ENCODE data around the gene TRAPPC8.
"Not testable (repeated sequence)": the region's sequence is repeated elsewhere in the genome, so short reads cannot be mapped to it uniquely, and the experiment has no call there.

The TRAPPC8 gene

GRCh38 chr18:31919366-31919765, 23.6 kb downstream of the TRAPPC8 start:
- peaks cover 0 to 63% of the 10 kb centered on the region in 2 donors for H3K36me3 ChIP-seq (replicated peaks in 1 of 2; ENCODE audit: control insufficient read depth in 2 of 2, insufficient read depth in 2 of 2, low read length in 2 of 2)
- not testable (repeated sequence) for H2AK5ac ChIP-seq (ENCODE audit: low read depth, low read length); H3K4me1 ChIP-seq (ENCODE audit: control insufficient read depth in 2 of 2, insufficient read depth in 1 of 2, low read depth in 1 of 2, low read length in 2 of 2); H3K14ac ChIP-seq (ENCODE audit: low read length); H3K4ac ChIP-seq (ENCODE audit: low read length); H2AFZ ChIP-seq (ENCODE audit: low read length); H2BK5ac ChIP-seq (ENCODE audit: low read length); H4K8ac ChIP-seq (ENCODE audit: low read depth, low read length); H3K23ac ChIP-seq (ENCODE audit: low read depth, low read length, poor library complexity); H3K9ac ChIP-seq (ENCODE audit: low read depth, low read length, poor library complexity); H3K4me3 ChIP-seq (ENCODE audit: low read length in 2 of 2); H4K91ac ChIP-seq (ENCODE audit: low read depth, low read length, poor library complexity); H3K79me1 ChIP-seq (ENCODE audit: low read depth, low read length); H2BK120ac ChIP-seq (ENCODE audit: low read depth, low read length); H3K27ac ChIP-seq (replicated peaks; ENCODE audit: low read length); H3K18ac ChIP-seq (ENCODE audit: low read length); H2BK12ac ChIP-seq (ENCODE audit: low read length); H2BK15ac ChIP-seq (ENCODE audit: low read length); H3K9me3 ChIP-seq (replicated peaks in 1 of 2; ENCODE audit: control insufficient read depth in 2 of 2, insufficient read depth in 1 of 2, low read depth in 1 of 2, low read length in 2 of 2); DNase-seq (ENCODE audit: low spot score); H3K4me2 ChIP-seq (ENCODE audit: insufficient read depth, low read length, poor library complexity, severe bottlenecking); H3K27me3 ChIP-seq (ENCODE audit: control insufficient read depth in 3 of 3, insufficient read depth in 3 of 3, low read depth in 1 of 3, low read length in 3 of 3)
- no CpG with 5 or more reads among the region's 5 CpGs for WGBS, 2 donors (ENCODE audit: extremely low coverage in 2 of 2, insufficient read length in 2 of 2, insufficient replicate concordance in 1 of 2)

- Histone ChIP-seq H3K18ac (ENCODE audit: low read length) (no peak overlapping the region), H3K23ac (ENCODE audit: low read depth, low read length, poor library complexity) (no peak overlapping the region), H3K14ac (ENCODE audit: low read length) (no peak overlapping the region), H3K4ac (ENCODE audit: low read length) (no peak overlapping the region), H2AK5ac (ENCODE audit: low read depth, low read length) (no peak overlapping the region), H3K27ac (replicated peaks; ENCODE audit: low read length) (no peak overlapping the region), H2AFZ (ENCODE audit: low read length) (no peak overlapping the region), H2BK12ac (ENCODE audit: low read length) (no peak overlapping the region), H3K4me2 (ENCODE audit: insufficient read depth, low read length, poor library complexity, severe bottlenecking) (no peak overlapping the region), H4K8ac (ENCODE audit: low read depth, low read length) (no peak overlapping the region), H3K9me3 (replicated peaks in 1 of 2; ENCODE audit: control insufficient read depth in 2 of 2, insufficient read depth in 1 of 2, low read depth in 1 of 2, low read length in 2 of 2) (no peaks in the 10 kb centered on the region), H3K79me1 (ENCODE audit: low read depth, low read length) (peaks cover 1% of the 10 kb centered on the region), H3K27me3 (ENCODE audit: control insufficient read depth in 3 of 3, insufficient read depth in 3 of 3, low read depth in 1 of 3, low read length in 3 of 3) (no peaks in the 10 kb centered on the region), H3K4me1 (ENCODE audit: control insufficient read depth in 2 of 2, insufficient read depth in 1 of 2, low read depth in 1 of 2, low read length in 2 of 2) (no peaks in the 10 kb centered on the region), H2BK120ac (ENCODE audit: low read depth, low read length) (no peak overlapping the region), H4K91ac (ENCODE audit: low read depth, low read length, poor library complexity) (no peak overlapping the region), H2BK15ac (ENCODE audit: low read length) (no peak overlapping the region), H3K36me3 (replicated peaks in 1 of 2; ENCODE audit: control insufficient read depth in 2 of 2, insufficient read depth in 2 of 2, low read length in 2 of 2) (peaks cover 0 to 62% of the 10 kb centered on the region in 2 donors), H3K9ac (ENCODE audit: low read depth, low read length, poor library complexity) (no peak overlapping the region), H2BK5ac (ENCODE audit: low read length) (no peak overlapping the region), H3K4me3 (ENCODE audit: low read length in 2 of 2) (no peak overlapping the region)
- DNase-seq (ENCODE audit: low spot score): no peak
- WGBS, 2 donors (ENCODE audit: extremely low coverage in 2 of 2, insufficient read length in 2 of 2, insufficient replicate concordance in 1 of 2): no CpG with 5 or more reads among the region's 1 CpG
Observed at GRCh38 chr18:31918733-31919132, 24.2 kb downstream of the TRAPPC8 start.

- Histone ChIP-seq H2AFZ (ENCODE audit: low read length) (no peak overlapping the region), H3K14ac (ENCODE audit: low read length) (no peak overlapping the region), H3K9me3 (replicated peaks in 1 of 2; ENCODE audit: control insufficient read depth in 2 of 2, insufficient read depth in 1 of 2, low read depth in 1 of 2, low read length in 2 of 2) (no peaks in the 10 kb centered on the region), H3K9ac (ENCODE audit: low read depth, low read length, poor library complexity) (no peak overlapping the region), H3K79me1 (ENCODE audit: low read depth, low read length) (no peaks in the 10 kb centered on the region), H2AK5ac (ENCODE audit: low read depth, low read length) (no peak overlapping the region), H4K8ac (ENCODE audit: low read depth, low read length) (no peak overlapping the region), H2BK15ac (ENCODE audit: low read length) (no peak overlapping the region), H3K27me3 (ENCODE audit: control insufficient read depth in 3 of 3, insufficient read depth in 3 of 3, low read depth in 1 of 3, low read length in 3 of 3) (no peaks in the 10 kb centered on the region), H3K4ac (ENCODE audit: low read length) (no peak overlapping the region), H3K18ac (ENCODE audit: low read length) (no peak overlapping the region), H4K91ac (ENCODE audit: low read depth, low read length, poor library complexity) (no peak overlapping the region), H3K4me3 (ENCODE audit: low read length in 2 of 2) (no peak overlapping the region), H3K23ac (ENCODE audit: low read depth, low read length, poor library complexity) (no peak overlapping the region), H3K4me1 (ENCODE audit: control insufficient read depth in 2 of 2, insufficient read depth in 1 of 2, low read depth in 1 of 2, low read length in 2 of 2) (no peaks in the 10 kb centered on the region), H3K4me2 (ENCODE audit: insufficient read depth, low read length, poor library complexity, severe bottlenecking) (no peak overlapping the region), H2BK120ac (ENCODE audit: low read depth, low read length) (no peak overlapping the region), H2BK12ac (ENCODE audit: low read length) (no peak overlapping the region), H2BK5ac (ENCODE audit: low read length) (no peak overlapping the region), H3K27ac (replicated peaks; ENCODE audit: low read length) (no peak overlapping the region), H3K36me3 (replicated peaks in 1 of 2; ENCODE audit: control insufficient read depth in 2 of 2, insufficient read depth in 2 of 2, low read length in 2 of 2) (peaks cover 4 to 95% of the 10 kb centered on the region in 2 donors)
- no peak for DNase-seq (ENCODE audit: low spot score)
Observed at GRCh38 chr18:31901063-31901462, 41.9 kb downstream of the TRAPPC8 start.

GRCh38 chr18:31899771-31900170, 43.2 kb downstream of the TRAPPC8 start:
- not testable (repeated sequence) for H3K4me1 ChIP-seq (ENCODE audit: control insufficient read depth in 2 of 2, insufficient read depth in 1 of 2, low read depth in 1 of 2, low read length in 2 of 2); H3K4me3 ChIP-seq (ENCODE audit: low read length in 2 of 2); H3K4me2 ChIP-seq (ENCODE audit: insufficient read depth, low read length, poor library complexity, severe bottlenecking); H2BK15ac ChIP-seq (ENCODE audit: low read length); H3K79me1 ChIP-seq (ENCODE audit: low read depth, low read length); H2BK5ac ChIP-seq (ENCODE audit: low read length); H3K4ac ChIP-seq (ENCODE audit: low read length); H3K9me3 ChIP-seq (replicated peaks in 1 of 2; ENCODE audit: control insufficient read depth in 2 of 2, insufficient read depth in 1 of 2, low read depth in 1 of 2, low read length in 2 of 2); H3K27me3 ChIP-seq (ENCODE audit: control insufficient read depth in 3 of 3, insufficient read depth in 3 of 3, low read depth in 1 of 3, low read length in 3 of 3); H2BK120ac ChIP-seq (ENCODE audit: low read depth, low read length); H2BK12ac ChIP-seq (ENCODE audit: low read length); H4K91ac ChIP-seq (ENCODE audit: low read depth, low read length, poor library complexity); H3K27ac ChIP-seq (replicated peaks; ENCODE audit: low read length); H3K9ac ChIP-seq (ENCODE audit: low read depth, low read length, poor library complexity); H3K23ac ChIP-seq (ENCODE audit: low read depth, low read length, poor library complexity); H3K18ac ChIP-seq (ENCODE audit: low read length); H2AK5ac ChIP-seq (ENCODE audit: low read depth, low read length); H4K8ac ChIP-seq (ENCODE audit: low read depth, low read length); H2AFZ ChIP-seq (ENCODE audit: low read length); H3K14ac ChIP-seq (ENCODE audit: low read length); DNase-seq (ENCODE audit: low spot score)
- H3K36me3 ChIP-seq (replicated peaks in 1 of 2; ENCODE audit: control insufficient read depth in 2 of 2, insufficient read depth in 2 of 2, low read length in 2 of 2): peaks cover 2 to 95% of the 10 kb centered on the region in 2 donors
- WGBS, 2 donors (ENCODE audit: extremely low coverage in 2 of 2, insufficient read length in 2 of 2, insufficient replicate concordance in 1 of 2): no CpG with 5 or more reads among the region's 7 CpGs

Data from neuronal stem cell (in vitro differentiated cells).